ENCODE data around the gene MZB1. TPM values are rescaled to one million over a fixed set of nuclear protein-coding genes. Genes with fewer than 3 reads are reported as not detected.

The MZB1 gene
- total and polyA plus RNA-seq, 2 of the 8 experiments (the other 6 are each of a cell fraction or from before 2014, with no cell fraction given) = 0.39 to 0.47 TPM

- peak in 2 of 3 experiments; percentile 71 to 88; a peak in 3 of 4 replicates for TF ChIP-seq CTCF (IDR thresholded peaks at IDR 0.05; ENCODE audit: control extremely low read depth in 1 of 3, insufficient read depth in 1 of 3, low read depth in 1 of 3, low read length in 3 of 3)
- no peak for TF ChIP-seq CHD1 (IDR thresholded peaks at IDR 0.05; ENCODE audit: low read depth, low read length)
- no peak for TF ChIP-seq PHF8 (conservative IDR thresholded peaks at IDR 0.05; ENCODE audit: low read depth, low read length)
- TF ChIP-seq BCL11A (IDR thresholded peaks at IDR 0.05; ENCODE audit: low read depth in 2 of 2, low read length in 2 of 2) = no peak
- TF ChIP-seq KDM1A (IDR thresholded peaks at IDR 0.05; ENCODE audit: borderline replicate concordance, low read length) = peak; percentile 61; the same call in 1 of the 2 replicates
- TF ChIP-seq CEBPB (IDR thresholded peaks at IDR 0.05; ENCODE audit: low read depth, low read length) = no peak
- no peak for TF ChIP-seq HDAC2 (IDR thresholded peaks at IDR 0.05; ENCODE audit: borderline replicate concordance in 1 of 2, low read depth in 2 of 2, low read length in 2 of 2)
- no peak for TF ChIP-seq ZNF274 (IDR thresholded peaks at IDR 0.05; ENCODE audit: borderline replicate concordance, extremely low read depth, low read length)
Measured at GRCh38 chr5:139402561-139403158, 12.9 kb upstream of the MZB1 start (continued).
